Loucy (cell line): ENCODE results near the gene PLCH1.

ENCODE experiments used
- H2AFZ ChIP-seq: fragments of 200-600 bp; sonication (generic); 2 replicates; pipeline ENCODE4 v1.6.0; 2016; ENCODE audit warnings: antibody characterized with exemption, mild to moderate bottlenecking, low read length, moderate library complexity
- H3F3A ChIP-seq: fragments of 200-600 bp; 2 replicates; pipeline ENCODE4 v1.6.0; 2016; ENCODE audit warnings: antibody characterized with exemption, low read depth, mild to moderate bottlenecking
- H3K27me3 ChIP-seq: fragments of 200-600 bp; sonication (generic); 2 replicates; pipeline ENCODE4 v1.6.1; 2014; ENCODE audit warnings: low read length, mild to moderate bottlenecking; ENCODE audit not compliant: insufficient read depth, poor library complexity, severe bottlenecking
- H3K36me3 ChIP-seq: fragments of 200-600 bp; sonication (generic); 2 replicates; pipeline ENCODE4 v1.6.1; 2016; ENCODE audit warnings: low read length; ENCODE audit not compliant: insufficient read depth
- H3K4me1 ChIP-seq: fragments of 200-600 bp; sonication (generic); 2 replicates; pipeline ENCODE4 v1.5.1; 2014; ENCODE audit warnings: low read length, mild to moderate bottlenecking; ENCODE audit not compliant: insufficient read depth, poor library complexity, severe bottlenecking
- H3K4me2 ChIP-seq: fragments of 200-600 bp; sonication (generic); 2 replicates; pipeline ENCODE4 v1.6.0; 2014; ENCODE audit warnings: antibody characterized with exemption, low read length, low read depth, mild to moderate bottlenecking; ENCODE audit not compliant: poor library complexity, severe bottlenecking
- H3K4me3 ChIP-seq: fragments of 200-600 bp; sonication (generic); 2 replicates; pipeline ENCODE4 v1.5.1; 2014; ENCODE audit warnings: low read length, mild to moderate bottlenecking, mixed read lengths; ENCODE audit not compliant: poor library complexity, severe bottlenecking
- H3K79me2 ChIP-seq: fragments of 200-600 bp; sonication (generic); 2 replicates; pipeline ENCODE4 v1.6.1; 2014; ENCODE audit warnings: low read length; ENCODE audit not compliant: insufficient read depth
- H3K9ac ChIP-seq: fragments of 200-600 bp; sonication (generic); 2 replicates; pipeline ENCODE4 v1.6.0; 2014; ENCODE audit warnings: mild to moderate bottlenecking, low read depth, low read length, moderate library complexity; ENCODE audit not compliant: poor library complexity, severe bottlenecking
- H3K9me2 ChIP-seq: fragments of 200-600 bp; sonication (generic); replicated peaks from 2 replicates; pipeline ENCODE4 v1.6.1; 2016; ENCODE audit warnings: low read depth, low read length, mixed read lengths
- H3K9me3 ChIP-seq: fragments of 200-600 bp; sonication (generic); 2 replicates; pipeline ENCODE4 v1.6.1; 2014; ENCODE audit warnings: mild to moderate bottlenecking, antibody characterized with exemption, low read length, low read depth; ENCODE audit not compliant: insufficient read depth
- H4K20me1 ChIP-seq: fragments of 200-600 bp; sonication (generic); 2 replicates; pipeline ENCODE4 v1.6.0; 2014; ENCODE audit warnings: antibody characterized with exemption, low read length, mild to moderate bottlenecking; ENCODE audit not compliant: insufficient read depth, poor library complexity, severe bottlenecking
- CTCF ChIP-seq: fragments of 200-600 bp; sonication (generic); conservative IDR thresholded peaks from 2 replicates; pipeline ENCODE4 v1.5.1; 2014; ENCODE audit warnings: mild to moderate bottlenecking, antibody characterized with exemption, low read length
- EZH2phosphoT487 ChIP-seq: fragments of 200-600 bp; IDR thresholded peaks from 2 replicates; pipeline ENCODE4 v1.6.1; 2018; ENCODE audit warnings: antibody characterized with exemption, mild to moderate bottlenecking, moderate library complexity, borderline replicate concordance

The PLCH1 gene

GRCh38 chr3:155390351-155390750 is 354.5 kb downstream of the PLCH1 start:
- no peaks in the 10 kb centered on the region for H3K27me3 ChIP-seq
- no peak overlapping the region for H3K4me3 ChIP-seq
- no peak for TF ChIP-seq EZH2phosphoT487
- no peak for TF ChIP-seq CTCF
- no peak overlapping the region for H3K4me2 ChIP-seq
- H3K4me1 ChIP-seq, result peaks cover 7% of the 10 kb centered on the region
- H3K79me2 ChIP-seq, result no peaks in the 10 kb centered on the region
- H3K36me3 ChIP-seq, result no peaks in the 10 kb centered on the region
- no peak overlapping the region for H2AFZ ChIP-seq
- H3K9ac ChIP-seq, result no peak overlapping the region
- H3K9me3 ChIP-seq, result no peaks in the 10 kb centered on the region
- no peaks in the 10 kb centered on the region for H3F3A ChIP-seq
- H4K20me1 ChIP-seq, result no peaks in the 10 kb centered on the region
- no peaks in the 10 kb centered on the region for H3K9me2 ChIP-seq

- Histone ChIP-seq H3K4me1 (peaks cover 7% of the 10 kb centered on the region), H3K4me3 (no peak overlapping the region), H3F3A (no peaks in the 10 kb centered on the region), H3K4me2 (no peak overlapping the region), H3K9me2 (no peaks in the 10 kb centered on the region), H2AFZ (no peak overlapping the region; the same call in 1 of the 2 replicates), H3K36me3 (no peaks in the 10 kb centered on the region), H3K9me3 (no peaks in the 10 kb centered on the region), H4K20me1 (no peaks in the 10 kb centered on the region), H3K27me3 (no peaks in the 10 kb centered on the region), H3K79me2 (no peaks in the 10 kb centered on the region), H3K9ac (no peak overlapping the region)
- TF ChIP-seq CTCF, result no peak
- TF ChIP-seq EZH2phosphoT487, result no peak
Measured at GRCh38 chr3:155388417-155388816, 356.5 kb downstream of the PLCH1 start.

GRCh38 chr3:155387571-155387970 is 357.3 kb downstream of the PLCH1 start:
- no peaks in the 10 kb centered on the region for H3K36me3 ChIP-seq
- H3K79me2 ChIP-seq, result no peaks in the 10 kb centered on the region
- TF ChIP-seq CTCF (no peak), EZH2phosphoT487 (no peak)
- no peak overlapping the region for H2AFZ ChIP-seq
- no peak overlapping the region for H3K9ac ChIP-seq
- H3K4me3 ChIP-seq, result no peak overlapping the region
- no peaks in the 10 kb centered on the region for H3K27me3 ChIP-seq
- H3K4me1 ChIP-seq, result peaks cover 7% of the 10 kb centered on the region
- H3F3A ChIP-seq, result no peaks in the 10 kb centered on the region
- H3K9me3 ChIP-seq, result no peaks in the 10 kb centered on the region
- no peaks in the 10 kb centered on the region for H4K20me1 ChIP-seq
- no peaks in the 10 kb centered on the region for H3K9me2 ChIP-seq
- H3K4me2 ChIP-seq, result no peak overlapping the region
